Left lung (tissue), 8 donors: ENCODE results near the gene KDM5A. TPM values are rescaled to one million over a fixed set of nuclear protein-coding genes. Genes with fewer than 3 reads are reported as not detected.

ENCODE experiments used
- polyA plus RNA-seq, 6 donors: library from polyadenylated mRNA; unstranded; fragments of 120-200 nt; gene quantifications; one replicate each; pipeline ENCODE4 v1.2.1, GENCODE V29; 2013; ENCODE audit not compliant: insufficient read length in 6 of 6
- total RNA-seq, 2 donors: library from RNA; stranded (reverse); fragmentation: NEBNext Ultra II Directional; extraction: Animal tissue kit (Norgen Biotek cat#: 25700); gene quantifications; one replicate each; pipeline ENCODE4 v1.2.1, GENCODE V29; 2021
- donor health status: DM: no; HTN: yes; CAD: no.
- donor health status: DM: no; HTN: no; CAD: no.

Gene KDM5A
- total and polyA plus RNA-seq, 8 donors: 41.2 to 66.9 (median 51.5) TPM

Other genes starting within 250 kb of the KDM5A start
- gene SLC6A12, start 175.2 kb downstream of the KDM5A start, total RNA-seq: 1 to 10 TPM; 3.4 to 4.7 TPM
- 1 to 10 TPM in 1 of 6 donors, under 1 TPM in 5; 0.52 to 1.2 (median 0.82) TPM for gene SLC6A12, start 175.2 kb downstream of the KDM5A start, polyA plus RNA-seq
- gene SLC6A13, start 126.5 kb downstream of the KDM5A start, total RNA-seq: 1 to 10 TPM in 1 of 2 donors, under 1 TPM in 1; 0.79 to 2.8 TPM
- 1 to 10 TPM; 1.9 to 4.1 (median 2.5) TPM for gene SLC6A13, start 126.5 kb downstream of the KDM5A start, polyA plus RNA-seq
- gene CCDC77, start 12.3 kb upstream of the KDM5A start, total RNA-seq: 1 to 10 TPM; 7.4 to 8.9 TPM
- 10 to 100 TPM; 23.7 to 43.7 (median 33.0) TPM for gene CCDC77, start 12.3 kb upstream of the KDM5A start, polyA plus RNA-seq
- 10 to 100 TPM; 31.4 to 34.0 TPM for gene B4GALNT3, start 70.6 kb upstream of the KDM5A start, total RNA-seq
- gene B4GALNT3, start 70.6 kb upstream of the KDM5A start, polyA plus RNA-seq: 1 to 10 TPM; 2.7 to 7.7 (median 4.4) TPM